Bronchial epithelial cell (primary cell): Measurements from ENCODE around the gene GPR142. TPM values are rescaled to one million over a fixed set of nuclear protein-coding genes. Genes with fewer than 3 reads are reported as not detected.
A peak's percentile ranks its signal among the peaks of the same experiment; 100 is the strongest.

Experiments
- DNase-seq: peaks from one replicate; pipeline ENCODE4 v3.0.0-alpha.2; 2010; ENCODE audit warnings: low read depth
- FAIRE-seq: peaks from 2 replicates; lab custom pipeline; 2011; peaks lifted over from hg19 to GRCh38; lab: Jason Lieb, UNC
- H3K27me3 ChIP-seq: 2 replicates; pipeline ENCODE4 v1.5.1; 2011; ENCODE audit warnings: low read length; ENCODE audit not compliant: control insufficient read depth, insufficient read depth
- H3K36me3 ChIP-seq: 2 replicates; pipeline ENCODE4 v1.5.1; 2011; ENCODE audit warnings: low read length; ENCODE audit not compliant: control insufficient read depth, insufficient read depth
- H3K4me3 ChIP-seq: 2 replicates; pipeline ENCODE4 v1.5.1; 2011; ENCODE audit warnings: mild to moderate bottlenecking, low read depth, low read length, control low read depth
- CTCF ChIP-seq: IDR thresholded peaks from 2 replicates; pipeline ENCODE4 v1.5.1; 2011; ENCODE audit warnings: mild to moderate bottlenecking, moderate library complexity, low read length, control low read depth, inconsistent platforms; ENCODE audit not compliant: insufficient read depth, severe bottlenecking
- total RNA-seq: library from RNA; depleted of rRNA; stranded (reverse); fragments of >200 nt; gene quantifications from 2 replicates; pipeline ENCODE4 v1.2.1, GENCODE V29; 2014

GPR142 gene
- total RNA-seq, 1 donor from 2014 or later: not detected

- FAIRE-seq: no peak
- no peak for DNase-seq
- H3K36me3 ChIP-seq: no peaks in the 10 kb centered on the region
- H3K27me3 ChIP-seq: peaks cover 28% of the 10 kb centered on the region
- no peak overlapping the region for H3K4me3 ChIP-seq
- TF ChIP-seq CTCF: no peak
Observed at GRCh38 chr17:74359916-74360315, 7.4 kb upstream of the GPR142 start.

DNA sequence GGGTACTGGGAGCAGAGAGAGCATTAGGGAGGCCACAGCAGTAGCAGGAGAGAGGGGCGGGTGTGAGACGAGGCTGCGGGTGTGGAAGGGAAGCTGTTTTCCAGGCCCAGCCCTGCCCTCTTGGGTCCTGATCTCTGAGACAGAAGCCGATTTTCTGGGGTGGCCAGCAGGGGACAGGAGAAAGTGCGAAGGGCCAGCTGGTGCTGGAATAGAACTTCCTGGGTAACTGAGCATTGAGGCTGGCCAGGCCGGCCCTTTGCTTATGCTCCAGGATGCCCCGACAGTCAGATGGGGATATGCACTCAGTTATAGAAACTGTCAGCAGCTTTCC, 6.4 kb upstream of the GPR142 start:
- DNase-seq (no peak), FAIRE-seq (no peak)
- no peak overlapping the region for H3K4me3 ChIP-seq
- no peak for TF ChIP-seq CTCF
- H3K27me3 ChIP-seq: peaks cover 28% of the 10 kb centered on the region
- H3K36me3 ChIP-seq: no peaks in the 10 kb centered on the region

DNA sequence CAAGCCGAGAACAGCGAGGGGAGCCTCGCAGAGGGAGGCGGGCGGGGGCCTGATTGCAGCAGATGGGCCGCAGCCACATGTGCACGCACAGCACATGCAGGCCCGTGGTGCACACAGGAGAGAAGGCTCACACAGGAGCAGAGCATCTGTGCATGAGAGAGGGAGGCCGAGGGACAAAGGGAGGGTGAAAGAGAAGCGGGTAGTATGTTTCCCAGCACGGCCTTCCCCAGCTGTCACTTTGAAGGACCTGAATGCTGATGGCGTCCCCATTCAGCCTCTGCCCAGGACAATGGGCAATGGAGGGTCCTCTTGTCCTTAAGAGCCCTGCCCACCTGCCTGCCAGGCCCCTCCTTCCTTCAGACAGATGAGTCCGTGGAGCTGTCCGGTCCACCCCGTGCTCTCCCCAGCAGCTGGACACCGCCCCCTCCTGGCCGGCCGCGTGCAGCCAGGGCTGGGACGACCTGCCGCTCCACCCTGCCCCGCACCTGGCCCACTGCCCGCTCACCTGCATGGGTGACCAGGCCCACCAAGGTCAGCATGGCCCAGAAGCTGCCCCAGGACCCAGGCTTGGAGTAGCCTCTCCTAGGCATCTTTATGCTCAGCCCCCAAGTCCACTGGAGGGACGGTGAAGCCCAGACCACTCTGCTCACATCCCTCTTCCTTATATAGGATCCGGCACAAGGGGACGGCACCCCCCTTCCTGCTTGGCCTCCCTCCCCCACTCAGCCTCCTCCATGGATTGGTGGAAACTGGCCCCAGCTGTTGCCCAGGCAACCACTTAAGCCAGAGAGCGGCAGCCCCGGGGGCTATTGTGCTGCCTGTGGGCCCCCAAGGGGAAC, 5.9 kb upstream of the GPR142 start, which contains the start of gene BTBD17:
TSS of gene BTBD17 (minus strand) at position 639 of the 839 bp plus-strand sequence. CDS start at position 590, 49 bp downstream.
- Histone ChIP-seq H3K36me3 (no peaks in the 10 kb centered on the region), H3K27me3 (peaks cover 27% of the 10 kb centered on the region), H3K4me3 (no peak within 1 kb of the TSS)
- DNase-seq (peak; percentile 15), FAIRE-seq (no peak)
- peak; percentile 87 for TF ChIP-seq CTCF

DNA sequence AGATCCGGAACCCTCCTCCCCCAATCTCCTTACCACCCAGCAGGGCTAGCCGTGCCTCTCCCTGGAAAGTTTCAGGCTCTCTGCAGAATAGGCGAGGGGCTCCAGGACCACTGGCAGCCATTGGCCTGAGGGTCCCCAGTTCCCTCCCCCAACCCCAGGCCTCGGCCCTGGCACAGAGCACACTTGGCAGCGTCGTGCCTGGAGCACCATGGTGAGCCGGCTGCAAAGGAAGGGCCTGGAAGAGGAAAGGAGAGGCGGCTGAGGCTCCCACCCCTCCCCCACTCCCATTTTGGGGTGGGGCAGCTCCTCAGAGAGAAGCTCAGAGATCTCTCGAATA, 5.3 kb upstream of the GPR142 start:
- TF ChIP-seq CTCF: no peak
- no peak for FAIRE-seq
- Histone ChIP-seq H3K36me3 (no peaks in the 10 kb centered on the region), H3K4me3 (no peak overlapping the region), H3K27me3 (peaks cover 24% of the 10 kb centered on the region)
- no peak for DNase-seq

DNA sequence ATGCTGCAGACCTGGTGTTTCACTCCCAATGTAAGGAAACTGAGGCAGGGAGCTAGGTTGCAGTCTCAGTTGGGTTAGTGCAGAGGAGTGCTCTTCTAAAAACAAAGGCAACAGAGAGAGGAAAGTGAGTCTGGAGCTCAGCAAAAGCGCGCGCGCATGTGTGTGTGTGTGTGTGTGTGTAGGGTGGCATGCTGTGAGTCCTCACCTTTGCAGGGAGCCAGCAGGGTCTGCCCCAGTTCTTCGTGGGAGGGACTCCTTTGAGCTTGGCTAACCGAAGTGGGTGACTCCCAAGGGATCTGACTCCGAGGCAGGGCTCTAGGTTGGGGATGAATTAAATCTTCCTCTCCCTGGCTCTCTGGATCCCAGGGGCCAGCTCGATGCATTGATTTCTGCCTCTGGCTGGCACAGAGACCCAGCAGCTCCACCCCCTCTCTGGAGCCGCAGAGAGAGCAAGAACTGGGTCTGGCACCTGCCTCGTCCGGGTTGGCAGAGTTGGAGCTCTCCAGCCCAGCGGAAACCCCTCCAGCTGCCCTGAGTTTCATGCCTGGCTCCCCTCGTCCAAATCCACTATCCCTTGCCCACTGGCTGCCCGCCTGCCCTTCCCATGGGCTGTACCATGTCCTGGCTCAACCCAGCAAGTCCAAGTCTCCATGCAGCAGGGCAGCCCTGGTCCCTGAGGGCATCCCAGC, 4.4 kb upstream of the GPR142 start:
- Histone ChIP-seq H3K4me3 (no peak overlapping the region), H3K27me3 (peaks cover 19% of the 10 kb centered on the region), H3K36me3 (no peaks in the 10 kb centered on the region)
- DNase-seq (no peak), FAIRE-seq (no peak)
- TF ChIP-seq CTCF: no peak
